ENCODE data around the gene LGALS7. TPM values are rescaled to one million over a fixed set of nuclear protein-coding genes. Genes with fewer than 3 reads are reported as not detected.

The LGALS7 gene
- total and polyA plus RNA-seq, 10 of the 15 experiments (the other 5 are each of a cell fraction or from before 2014, with no cell fraction given) = 0.19 TPM; not detected in 9

DNA sequence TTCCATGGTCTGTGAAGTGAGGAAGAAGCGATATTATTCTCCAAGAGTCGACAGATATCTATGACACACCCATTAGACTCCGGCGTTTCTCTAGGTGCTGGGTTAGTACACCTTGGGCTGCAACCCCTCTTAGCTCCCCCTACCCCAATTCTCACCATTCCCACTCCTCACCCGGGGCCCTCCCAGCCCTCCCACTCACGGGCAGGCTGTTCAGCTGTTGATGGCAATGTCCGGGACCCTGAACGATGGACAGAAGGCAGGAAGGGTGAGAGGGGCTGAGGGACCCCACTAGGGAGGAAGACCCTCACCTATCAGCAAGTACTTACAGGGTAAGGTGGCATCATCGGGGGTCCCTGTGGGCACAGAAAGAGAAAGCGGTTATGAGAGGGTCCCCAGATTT is 30.2 kb upstream of the LGALS7 start (continued):
- TF ChIP-seq, protein P1, sequence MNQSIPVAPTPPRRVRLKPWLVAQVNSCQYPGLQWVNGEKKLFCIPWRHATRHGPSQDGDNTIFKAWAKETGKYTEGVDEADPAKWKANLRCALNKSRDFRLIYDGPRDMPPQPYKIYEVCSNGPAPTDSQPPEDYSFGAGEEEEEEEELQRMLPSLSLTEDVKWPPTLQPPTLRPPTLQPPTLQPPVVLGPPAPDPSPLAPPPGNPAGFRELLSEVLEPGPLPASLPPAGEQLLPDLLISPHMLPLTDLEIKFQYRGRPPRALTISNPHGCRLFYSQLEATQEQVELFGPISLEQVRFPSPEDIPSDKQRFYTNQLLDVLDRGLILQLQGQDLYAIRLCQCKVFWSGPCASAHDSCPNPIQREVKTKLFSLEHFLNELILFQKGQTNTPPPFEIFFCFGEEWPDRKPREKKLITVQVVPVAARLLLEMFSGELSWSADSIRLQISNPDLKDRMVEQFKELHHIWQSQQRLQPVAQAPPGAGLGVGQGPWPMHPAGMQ (IDR thresholded peaks at IDR 0.05; ENCODE audit: borderline replicate concordance) = no peak
- TF ChIP-seq FOS (IDR thresholded peaks at IDR 0.05; ENCODE audit: borderline replicate concordance, extremely low read depth, insufficient read length) = no peak
- TF ChIP-seq ZNF384 (IDR thresholded peaks at IDR 0.05; ENCODE audit: borderline replicate concordance, low read depth, low read length) = no peak
- TF ChIP-seq, protein P2, sequence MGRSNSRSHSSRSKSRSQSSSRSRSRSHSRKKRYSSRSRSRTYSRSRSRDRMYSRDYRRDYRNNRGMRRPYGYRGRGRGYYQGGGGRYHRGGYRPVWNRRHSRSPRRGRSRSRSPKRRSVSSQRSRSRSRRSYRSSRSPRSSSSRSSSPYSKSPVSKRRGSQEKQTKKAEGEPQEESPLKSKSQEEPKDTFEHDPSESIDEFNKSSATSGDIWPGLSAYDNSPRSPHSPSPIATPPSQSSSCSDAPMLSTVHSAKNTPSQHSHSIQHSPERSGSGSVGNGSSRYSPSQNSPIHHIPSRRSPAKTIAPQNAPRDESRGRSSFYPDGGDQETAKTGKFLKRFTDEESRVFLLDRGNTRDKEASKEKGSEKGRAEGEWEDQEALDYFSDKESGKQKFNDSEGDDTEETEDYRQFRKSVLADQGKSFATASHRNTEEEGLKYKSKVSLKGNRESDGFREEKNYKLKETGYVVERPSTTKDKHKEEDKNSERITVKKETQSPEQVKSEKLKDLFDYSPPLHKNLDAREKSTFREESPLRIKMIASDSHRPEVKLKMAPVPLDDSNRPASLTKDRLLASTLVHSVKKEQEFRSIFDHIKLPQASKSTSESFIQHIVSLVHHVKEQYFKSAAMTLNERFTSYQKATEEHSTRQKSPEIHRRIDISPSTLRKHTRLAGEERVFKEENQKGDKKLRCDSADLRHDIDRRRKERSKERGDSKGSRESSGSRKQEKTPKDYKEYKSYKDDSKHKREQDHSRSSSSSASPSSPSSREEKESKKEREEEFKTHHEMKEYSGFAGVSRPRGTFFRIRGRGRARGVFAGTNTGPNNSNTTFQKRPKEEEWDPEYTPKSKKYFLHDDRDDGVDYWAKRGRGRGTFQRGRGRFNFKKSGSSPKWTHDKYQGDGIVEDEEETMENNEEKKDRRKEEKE (IDR thresholded peaks at IDR 0.05) = no peak
- TF ChIP-seq IKZF1 (conservative IDR thresholded peaks at IDR 0.05) = no peak
- TF ChIP-seq TAF1 (IDR thresholded peaks at IDR 0.05; ENCODE audit: borderline replicate concordance, low read depth, low read length) = no peak

DNA sequence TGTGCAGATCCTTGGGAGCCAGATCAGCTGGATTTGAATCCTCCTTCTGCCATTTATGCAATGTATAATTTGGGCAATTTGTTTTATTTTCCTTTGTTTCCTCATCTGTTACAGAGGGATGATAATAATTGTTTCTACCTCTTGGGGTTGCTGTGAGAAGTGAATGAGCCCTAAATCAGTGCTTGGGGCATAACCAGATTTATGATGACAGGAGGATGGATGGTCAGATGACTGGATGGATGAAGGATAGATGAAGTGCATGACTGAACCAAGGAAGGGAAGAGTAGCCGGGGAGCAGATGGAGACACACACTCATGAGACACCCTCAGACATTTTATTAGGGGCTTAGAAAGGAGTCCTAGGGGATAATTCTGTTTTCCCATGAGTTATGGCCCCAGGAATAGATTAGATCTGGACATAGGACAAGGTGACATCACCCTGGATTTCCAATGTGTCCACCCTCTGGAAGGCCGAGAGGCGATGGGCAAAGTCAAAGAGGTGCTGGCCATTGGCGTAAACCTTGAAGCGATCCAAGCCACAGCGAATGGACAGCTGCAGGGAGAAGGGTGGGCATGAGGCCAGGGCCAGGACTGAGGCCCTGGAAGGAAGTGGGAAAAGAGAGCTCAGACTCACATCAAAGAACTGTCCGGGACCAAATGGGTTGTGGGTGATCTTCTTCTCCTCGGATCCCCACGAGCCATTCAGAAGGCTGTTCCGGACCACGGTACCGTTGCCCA is 28.2 kb upstream of the LGALS7 start:
- Histone ChIP-seq H3K36me3 (ENCODE audit: control insufficient read depth in 2 of 2, insufficient read depth in 2 of 2, low read length in 1 of 2) (no peaks in the 10 kb centered on the region), H2AFZ (ENCODE audit: control insufficient read depth, low read depth, low read length) (no peak overlapping the region), H4K20me1 (ENCODE audit: control insufficient read depth, insufficient read depth) (no peaks in the 10 kb centered on the region), H3K9me3 (replicated peaks; ENCODE audit: control insufficient read depth, insufficient read depth, low read length) (no peaks in the 10 kb centered on the region), H3K4me3 (no peak overlapping the region), H3K27me3 (replicated peaks in 1 of 2; ENCODE audit: control insufficient read depth in 2 of 2, insufficient read depth in 2 of 2, low read length in 1 of 2) (no peaks in the 10 kb centered on the region), H3K27ac (ENCODE audit: control insufficient read depth, insufficient read depth) (no peak overlapping the region), H3K9ac (ENCODE audit: control insufficient read depth, insufficient read depth, low read length) (no peak overlapping the region), H3K79me2 (ENCODE audit: control insufficient read depth, insufficient read depth, low read length) (no peaks in the 10 kb centered on the region), H3K4me1 (ENCODE audit: control insufficient read depth, insufficient read depth, low read length) (no peaks in the 10 kb centered on the region), H3K4me2 (ENCODE audit: control insufficient read depth, insufficient read depth) (no peak overlapping the region)
- DNase-seq (ENCODE audit: low read depth, low spot score) = no peak
- no peak for FAIRE-seq
- ATAC-seq = no peak
- in situ Hi-C loops (cut with MboI) (no loop called here), intact Hi-C loops (cut with micrococcal nuclease; ENCODE audit: unreplicated experiment) (no loop called here)
- TF ChIP-seq, protein P3, sequence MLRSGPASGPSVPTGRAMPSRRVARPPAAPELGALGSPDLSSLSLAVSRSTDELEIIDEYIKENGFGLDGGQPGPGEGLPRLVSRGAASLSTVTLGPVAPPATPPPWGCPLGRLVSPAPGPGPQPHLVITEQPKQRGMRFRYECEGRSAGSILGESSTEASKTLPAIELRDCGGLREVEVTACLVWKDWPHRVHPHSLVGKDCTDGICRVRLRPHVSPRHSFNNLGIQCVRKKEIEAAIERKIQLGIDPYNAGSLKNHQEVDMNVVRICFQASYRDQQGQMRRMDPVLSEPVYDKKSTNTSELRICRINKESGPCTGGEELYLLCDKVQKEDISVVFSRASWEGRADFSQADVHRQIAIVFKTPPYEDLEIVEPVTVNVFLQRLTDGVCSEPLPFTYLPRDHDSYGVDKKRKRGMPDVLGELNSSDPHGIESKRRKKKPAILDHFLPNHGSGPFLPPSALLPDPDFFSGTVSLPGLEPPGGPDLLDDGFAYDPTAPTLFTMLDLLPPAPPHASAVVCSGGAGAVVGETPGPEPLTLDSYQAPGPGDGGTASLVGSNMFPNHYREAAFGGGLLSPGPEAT (IDR thresholded peaks at IDR 0.05; ENCODE audit: low read depth) = no peak
- TF ChIP-seq, protein P4, sequence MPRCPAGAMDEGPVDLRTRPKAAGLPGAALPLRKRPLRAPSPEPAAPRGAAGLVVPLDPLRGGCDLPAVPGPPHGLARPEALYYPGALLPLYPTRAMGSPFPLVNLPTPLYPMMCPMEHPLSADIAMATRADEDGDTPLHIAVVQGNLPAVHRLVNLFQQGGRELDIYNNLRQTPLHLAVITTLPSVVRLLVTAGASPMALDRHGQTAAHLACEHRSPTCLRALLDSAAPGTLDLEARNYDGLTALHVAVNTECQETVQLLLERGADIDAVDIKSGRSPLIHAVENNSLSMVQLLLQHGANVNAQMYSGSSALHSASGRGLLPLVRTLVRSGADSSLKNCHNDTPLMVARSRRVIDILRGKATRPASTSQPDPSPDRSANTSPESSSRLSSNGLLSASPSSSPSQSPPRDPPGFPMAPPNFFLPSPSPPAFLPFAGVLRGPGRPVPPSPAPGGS (IDR thresholded peaks at IDR 0.05; ENCODE audit: borderline replicate concordance, insufficient read depth, low read depth, low read length, poor library complexity, severe bottlenecking) = no peak
- no peak for TF ChIP-seq STAT3 (IDR thresholded peaks at IDR 0.05; ENCODE audit: low read depth, low read length)
- no peak for TF ChIP-seq RAD21 (IDR thresholded peaks at IDR 0.05; ENCODE audit: insufficient read depth, low read depth, low read length)
- no peak for TF ChIP-seq POU2F2 (IDR thresholded peaks at IDR 0.05; ENCODE audit: borderline replicate concordance, low read depth, low read length)
- no TSS peak for BruUV-seq (replicated peaks)
- RAD21 ChIA-PET (ENCODE audit: unreplicated experiment) = no interaction called here
- POLR2A ChIA-PET = no interaction called here
- SMC1A ChIA-PET (ENCODE audit: uncharacterized antibody, unreplicated experiment) = no interaction called here
- CTCF ChIA-PET = interaction anchor here (1.5 kb wide), 1 partner anchor 12 kb away, joined by 3 read pairs; no protein-coding TSS in a partner anchor
- WGBS (ENCODE audit: insufficient coverage, insufficient replicate concordance, low lambda C conversion rate, missing lambda C conversion rate) = 79% methylated on average over 12 of the region's 12 CpGs
